ENCODE results near the gene ASB2.

DNA sequence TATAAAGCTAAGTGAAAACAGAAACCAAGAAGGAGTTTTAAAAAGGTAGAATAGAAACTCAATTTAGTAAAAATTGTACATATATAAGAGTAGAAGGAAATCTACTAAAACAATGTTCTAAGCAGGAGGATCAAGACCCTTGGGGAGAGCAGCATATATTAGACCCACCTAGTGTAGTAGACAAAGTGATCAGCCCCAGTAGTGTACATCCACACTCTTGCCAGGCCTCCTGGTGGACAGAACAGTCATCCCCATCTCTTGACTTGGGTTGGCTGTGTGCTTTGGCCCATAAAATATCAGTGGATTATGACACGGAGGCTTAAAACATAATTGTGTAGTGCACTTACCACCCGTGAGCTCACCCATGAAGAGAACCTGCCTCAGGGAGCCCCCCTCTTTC, 38.9 kb upstream of the ASB2 start:
- TF ChIP-seq, protein P1, sequence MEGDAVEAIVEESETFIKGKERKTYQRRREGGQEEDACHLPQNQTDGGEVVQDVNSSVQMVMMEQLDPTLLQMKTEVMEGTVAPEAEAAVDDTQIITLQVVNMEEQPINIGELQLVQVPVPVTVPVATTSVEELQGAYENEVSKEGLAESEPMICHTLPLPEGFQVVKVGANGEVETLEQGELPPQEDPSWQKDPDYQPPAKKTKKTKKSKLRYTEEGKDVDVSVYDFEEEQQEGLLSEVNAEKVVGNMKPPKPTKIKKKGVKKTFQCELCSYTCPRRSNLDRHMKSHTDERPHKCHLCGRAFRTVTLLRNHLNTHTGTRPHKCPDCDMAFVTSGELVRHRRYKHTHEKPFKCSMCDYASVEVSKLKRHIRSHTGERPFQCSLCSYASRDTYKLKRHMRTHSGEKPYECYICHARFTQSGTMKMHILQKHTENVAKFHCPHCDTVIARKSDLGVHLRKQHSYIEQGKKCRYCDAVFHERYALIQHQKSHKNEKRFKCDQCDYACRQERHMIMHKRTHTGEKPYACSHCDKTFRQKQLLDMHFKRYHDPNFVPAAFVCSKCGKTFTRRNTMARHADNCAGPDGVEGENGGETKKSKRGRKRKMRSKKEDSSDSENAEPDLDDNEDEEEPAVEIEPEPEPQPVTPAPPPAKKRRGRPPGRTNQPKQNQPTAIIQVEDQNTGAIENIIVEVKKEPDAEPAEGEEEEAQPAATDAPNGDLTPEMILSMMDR (conservative IDR thresholded peaks at IDR 0.05; ENCODE audit: low read depth, low read length), result no peak
- no peak for TF ChIP-seq EZH2 (IDR thresholded peaks at IDR 0.05; ENCODE audit: borderline replicate concordance, low read depth, low read length, poor library complexity, severe bottlenecking)

All from A673 (cell line).